ENCODE data around the gene SNX32.

Gene SNX32

GRCh38 chr11:65899356-65900124, 65.8 kb downstream of the SNX32 start:
- H3K4me3 ChIP-seq (ENCODE audit: low read length), result peak overlapping the region; percentile 88
- no peak for TF ChIP-seq CTCF (conservative IDR thresholded peaks at IDR 0.05; ENCODE audit: low read depth, low read length)
- DNase-seq (ENCODE audit: low read depth), result no peak

- H3K4me3 ChIP-seq (ENCODE audit: low read length), result peak within 1 kb of the TSS; percentile 88
- DNase-seq (ENCODE audit: low read depth), result peak; percentile 85
- TF ChIP-seq CTCF (conservative IDR thresholded peaks at IDR 0.05; ENCODE audit: low read depth, low read length), result no peak
Observed at GRCh38 chr11:65900125-65900898, 66.5 kb downstream of the SNX32 start, which contains the start of gene FOSL1. Gene FOSL1 (minus strand): TSS chr11:65900388. CDS start chr11:65900339, 49 bp downstream.

- no peak for DNase-seq (ENCODE audit: low read depth)
- TF ChIP-seq CTCF (conservative IDR thresholded peaks at IDR 0.05; ENCODE audit: low read depth, low read length), result no peak
- H3K4me3 ChIP-seq (ENCODE audit: low read length), result peak overlapping the region; percentile 88
Observed at GRCh38 chr11:65900899-65901180, 67.1 kb downstream of the SNX32 start.

- no peak for DNase-seq (ENCODE audit: low read depth)
- TF ChIP-seq CTCF (conservative IDR thresholded peaks at IDR 0.05; ENCODE audit: low read depth, low read length), result no peak
- H3K4me3 ChIP-seq (ENCODE audit: low read length), result no peak overlapping the region
Observed at GRCh38 chr11:65903068-65903481, 69.3 kb downstream of the SNX32 start.

Data from retinal pigment epithelial cell (primary cell).